Chondrocyte (in vitro differentiated cells): ENCODE measurements around the gene IMMP2L. TPM values are rescaled to one million over a fixed set of nuclear protein-coding genes. Genes with fewer than 3 reads are reported as not detected.

Experiments used
- DNase-seq: peaks from one replicate; pipeline ENCODE4 v3.0.0; 2021; ENCODE audit warnings: mixed read lengths, low spot score
- H3K27ac Mint-ChIP-seq: one replicate; pipeline ENCODE4 v1.8.0; 2021; ENCODE audit warnings: mild to moderate bottlenecking, moderate library complexity, mixed read lengths; ENCODE audit not compliant: unreplicated experiment
- H3K27me3 Mint-ChIP-seq: 2 replicates; pipeline ENCODE4 v1.8.0; 2021; ENCODE audit warnings: low read depth, mixed read lengths
- H3K36me3 Mint-ChIP-seq: 2 replicates; pipeline ENCODE4 v1.8.0; 2021; ENCODE audit warnings: low read depth, mixed read lengths
- H3K4me1 Mint-ChIP-seq: 2 replicates; pipeline ENCODE4 v1.8.0; 2021; ENCODE audit warnings: low read depth, mild to moderate bottlenecking, mixed read lengths
- H3K4me3 Mint-ChIP-seq: one replicate; pipeline ENCODE4 v1.8.0; 2021; ENCODE audit warnings: mild to moderate bottlenecking, moderate library complexity, mixed read lengths; ENCODE audit not compliant: unreplicated experiment
- H3K9me3 Mint-ChIP-seq: 2 replicates; pipeline ENCODE4 v1.8.0; 2021; ENCODE audit warnings: low read depth, mixed read lengths
- CTCF ChIP-seq: fragments of 200-600 bp; sonication (generic); IDR thresholded peaks from 2 replicates; pipeline ENCODE4 v1.5.0; 2021; ENCODE audit warnings: antibody characterized with exemption, mild to moderate bottlenecking, moderate library complexity
- total RNA-seq: library from RNA; stranded (reverse); gene quantifications from 3 replicates; pipeline ENCODE4 v1.2.1, GENCODE V29; 2021

IMMP2L gene
- total RNA-seq, 1 donor from 2014 or later = 6.1 TPM

DNA sequence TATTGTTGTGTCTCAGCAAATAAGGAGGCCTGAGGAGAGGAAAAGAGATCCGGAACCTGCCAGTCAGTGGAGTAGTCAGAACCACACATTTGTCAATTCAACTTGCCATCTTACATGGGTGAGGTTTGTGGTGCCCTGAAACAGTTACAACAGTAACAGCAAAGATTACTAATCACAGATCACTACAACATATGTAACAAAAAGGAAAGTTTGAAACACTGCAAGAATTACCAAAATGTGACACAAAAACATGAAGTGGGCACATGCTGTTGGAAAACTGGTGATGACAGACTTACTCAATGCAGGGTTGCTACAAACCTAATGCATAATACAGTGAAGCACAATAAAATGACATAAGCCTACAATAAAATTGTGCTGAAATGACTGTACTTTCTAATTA lies 382.0 kb downstream of the IMMP2L start:
- no peaks in the 10 kb centered on the region for H3K4me1 Mint-ChIP-seq
- no peak overlapping the region for H3K4me3 Mint-ChIP-seq
- no peak for DNase-seq
- no peak for TF ChIP-seq CTCF
- peaks cover 11% of the 10 kb centered on the region for H3K9me3 Mint-ChIP-seq
- H3K36me3 Mint-ChIP-seq = peaks cover 2% of the 10 kb centered on the region
- H3K27ac Mint-ChIP-seq = no peak overlapping the region
- H3K27me3 Mint-ChIP-seq = no peaks in the 10 kb centered on the region

- no peak for DNase-seq
- peaks cover 2% of the 10 kb centered on the region for H3K36me3 Mint-ChIP-seq
- no peaks in the 10 kb centered on the region for H3K27me3 Mint-ChIP-seq
- H3K4me3 Mint-ChIP-seq = no peak overlapping the region
- no peak for TF ChIP-seq CTCF
- H3K27ac Mint-ChIP-seq = no peak overlapping the region
- peaks cover 9% of the 10 kb centered on the region for H3K4me1 Mint-ChIP-seq
- peaks cover 6% of the 10 kb centered on the region for H3K9me3 Mint-ChIP-seq
Observed at GRCh38 chr7:111175908-111176441, 386.3 kb downstream of the IMMP2L start.

- Mint-ChIP-seq H3K27me3 (no peaks in the 10 kb centered on the region), H3K36me3 (peaks cover 2% of the 10 kb centered on the region), H3K4me1 (peaks cover 13% of the 10 kb centered on the region), H3K9me3 (peaks cover 6% of the 10 kb centered on the region), H3K4me3 (no peak overlapping the region), H3K27ac (no peak overlapping the region)
- DNase-seq = no peak
- no peak for TF ChIP-seq CTCF
Observed at GRCh38 chr7:111174510-111174909, 387.8 kb downstream of the IMMP2L start.

DNA sequence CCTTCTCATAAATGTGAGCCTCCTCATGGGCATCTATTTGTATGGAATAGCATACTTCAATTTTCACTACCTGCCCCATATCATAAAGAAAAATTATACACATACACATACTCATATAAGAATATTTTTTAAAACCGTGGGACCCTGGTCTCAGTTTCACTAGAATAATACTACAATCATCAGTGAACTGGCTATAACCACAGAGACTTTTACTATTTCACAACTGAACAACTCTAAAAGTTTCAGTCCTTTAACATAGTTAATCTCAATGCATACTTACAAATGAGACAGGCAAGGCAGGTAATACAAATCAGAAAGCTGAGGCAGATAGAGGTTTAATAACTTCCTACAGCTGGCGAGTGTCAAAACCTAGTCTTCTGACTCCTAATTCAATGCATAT lies 388.3 kb downstream of the IMMP2L start:
- no peak for DNase-seq
- Mint-ChIP-seq H3K9me3 (peaks cover 6% of the 10 kb centered on the region), H3K27ac (no peak overlapping the region), H3K4me3 (no peak overlapping the region), H3K4me1 (peaks cover 13% of the 10 kb centered on the region), H3K27me3 (no peaks in the 10 kb centered on the region), H3K36me3 (peaks cover 2% of the 10 kb centered on the region)
- TF ChIP-seq CTCF = no peak

GRCh38 chr7:111173528-111173927 lies 388.8 kb downstream of the IMMP2L start:
- H3K27ac Mint-ChIP-seq = no peak overlapping the region
- no peak overlapping the region for H3K4me3 Mint-ChIP-seq
- peaks cover 3% of the 10 kb centered on the region for H3K9me3 Mint-ChIP-seq
- no peaks in the 10 kb centered on the region for H3K36me3 Mint-ChIP-seq
- TF ChIP-seq CTCF = no peak
- DNase-seq = no peak
- peaks cover 13% of the 10 kb centered on the region for H3K4me1 Mint-ChIP-seq
- H3K27me3 Mint-ChIP-seq = no peaks in the 10 kb centered on the region
